Stimulated activated effector memory CD8-positive, alpha-beta T cell treated with anti-CD3 and anti-CD28 coated beads, Interleukin-12 subunit alpha, Interleukin-12 subunit beta, amount 100 ng/mL, for 72 hours (primary cell): ENCODE measurements around the gene ATP6AP2.
"Not testable (repeated sequence)": the region's sequence is repeated elsewhere in the genome, so short reads cannot be mapped to it uniquely, and the experiment has no call there.

Source experiments
- ATAC-seq: fragments of 150-1000 bp; cut with Tn5 transposase; 2 replicates; pipeline ENCODE4 v1.10.0; 2021
- DNase-seq, 2 donors: peaks; one replicate each; pipeline ENCODE4 v3.0.0; 2021 to 2022; ENCODE audit warnings: low spot score in 2 of 2
- H3K27ac Mint-ChIP-seq: one replicate; pipeline ENCODE4 v1.8.0; 2022; ENCODE audit warnings: mild to moderate bottlenecking, mixed read lengths
- H3K36me3 Mint-ChIP-seq: one replicate; pipeline ENCODE4 v1.8.0; 2022; ENCODE audit warnings: mild to moderate bottlenecking, mixed read lengths
- H3K4me1 Mint-ChIP-seq: one replicate; pipeline ENCODE4 v1.8.0; 2022; ENCODE audit warnings: mixed read lengths
- H3K4me3 Mint-ChIP-seq: one replicate; pipeline ENCODE4 v1.8.0; 2022; ENCODE audit warnings: mild to moderate bottlenecking, mixed read lengths
- H3K9me3 Mint-ChIP-seq: one replicate; pipeline ENCODE4 v1.8.0; 2022; ENCODE audit warnings: mixed read lengths

ATP6AP2 gene

GRCh38 chrX:40564447-40564846 is 16.3 kb upstream of the ATP6AP2 start:
- no peak for ATAC-seq
- H3K9me3 Mint-ChIP-seq: no peaks in the 10 kb centered on the region
- no peak overlapping the region for H3K27ac Mint-ChIP-seq
- H3K4me1 Mint-ChIP-seq: no peaks in the 10 kb centered on the region
- H3K36me3 Mint-ChIP-seq: no peaks in the 10 kb centered on the region
- no peak for DNase-seq
- H3K4me3 Mint-ChIP-seq: no peak overlapping the region

GRCh38 chrX:40570346-40571093 is 10.2 kb upstream of the ATP6AP2 start:
- H3K36me3 Mint-ChIP-seq: no peaks in the 10 kb centered on the region
- peaks cover 8% of the 10 kb centered on the region for H3K4me1 Mint-ChIP-seq
- peak overlapping the region; percentile 60 for H3K4me3 Mint-ChIP-seq
- no peaks in the 10 kb centered on the region for H3K9me3 Mint-ChIP-seq
- peak; percentile 42 for ATAC-seq
- peak overlapping the region; percentile 85 for H3K27ac Mint-ChIP-seq
- no peak for DNase-seq

DNA sequence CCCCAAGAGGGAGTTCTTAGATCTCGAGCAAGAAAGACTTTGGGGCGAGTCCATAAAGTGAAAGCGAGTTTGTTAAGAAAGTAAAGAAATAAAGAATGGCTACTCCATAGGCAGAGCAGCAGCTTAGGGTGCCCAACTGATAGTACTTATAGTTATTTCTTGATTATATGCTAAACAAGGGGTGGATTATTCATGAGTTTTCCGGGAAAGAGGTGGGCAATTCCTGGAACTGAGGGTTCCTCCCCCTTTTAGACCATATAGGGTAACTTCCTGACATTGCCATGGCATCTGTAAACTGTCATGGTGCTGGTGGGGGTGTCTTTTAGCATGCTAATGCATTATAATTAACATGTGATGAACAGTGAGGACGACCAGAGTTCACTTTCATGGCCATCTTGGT is 9.6 kb upstream of the ATP6AP2 start:
- not testable (repeated sequence) for DNase-seq, H3K9me3 Mint-ChIP-seq, ATAC-seq

GRCh38 chrX:40571600-40571999 is 9.2 kb upstream of the ATP6AP2 start:
- DNase-seq (no peak), ATAC-seq (no peak)
- H3K36me3 Mint-ChIP-seq: no peaks in the 10 kb centered on the region
- H3K9me3 Mint-ChIP-seq: no peaks in the 10 kb centered on the region
- H3K4me1 Mint-ChIP-seq: peaks cover 8% of the 10 kb centered on the region
- no peak overlapping the region for H3K27ac Mint-ChIP-seq
- no peak overlapping the region for H3K4me3 Mint-ChIP-seq

More for the DNA sequence above, 9.6 kb upstream of the ATP6AP2 start:
- H3K4me1 Mint-ChIP-seq, H3K36me3 Mint-ChIP-seq: not testable (repeated sequence)
- Mint-ChIP-seq H3K4me3 (peak overlapping the region; percentile 60), H3K27ac (peak overlapping the region; percentile 85)

DNA sequence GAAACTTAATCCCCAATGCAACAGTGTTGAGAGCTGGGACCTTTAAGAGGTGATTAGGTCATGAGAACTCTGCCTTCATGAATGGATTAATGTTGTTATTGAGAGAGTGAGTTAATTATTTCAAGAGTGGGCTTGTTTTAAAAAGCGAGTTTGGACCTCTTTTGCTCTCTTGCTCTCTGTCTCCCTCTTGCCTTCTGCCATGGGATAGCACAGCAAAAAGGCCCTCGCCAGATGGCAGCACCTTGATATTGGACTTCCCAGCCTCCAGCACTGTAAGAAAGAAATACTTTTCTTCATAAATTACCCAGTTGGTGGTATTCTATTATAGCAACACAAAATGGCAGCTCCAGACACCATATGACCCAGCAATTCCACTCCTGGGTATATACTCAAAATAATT is 7.0 kb upstream of the ATP6AP2 start:
- H3K9me3 Mint-ChIP-seq: no peaks in the 10 kb centered on the region
- H3K4me3 Mint-ChIP-seq: no peak overlapping the region
- ATAC-seq (peak; percentile 32), DNase-seq (peak in 1 of 2 donors; percentile 50)
- H3K4me1 Mint-ChIP-seq: peaks cover 8% of the 10 kb centered on the region
- no peaks in the 10 kb centered on the region for H3K36me3 Mint-ChIP-seq
- no peak overlapping the region for H3K27ac Mint-ChIP-seq

GRCh38 chrX:40575411-40575810 is 5.4 kb upstream of the ATP6AP2 start:
- H3K36me3 Mint-ChIP-seq, DNase-seq, H3K4me3 Mint-ChIP-seq, H3K27ac Mint-ChIP-seq, H3K9me3 Mint-ChIP-seq, ATAC-seq, H3K4me1 Mint-ChIP-seq: not testable (repeated sequence)

- Mint-ChIP-seq H3K4me1 (no peaks in the 10 kb centered on the region), H3K9me3 (no peaks in the 10 kb centered on the region), H3K36me3 (no peaks in the 10 kb centered on the region), H3K27ac (no peak overlapping the region), H3K4me3 (no peak overlapping the region)
- ATAC-seq (no peak), DNase-seq (no peak)
Measured at GRCh38 chrX:40576291-40576690, 4.5 kb upstream of the ATP6AP2 start.

- Mint-ChIP-seq H3K4me3 (no peak overlapping the region), H3K36me3 (no peaks in the 10 kb centered on the region), H3K9me3 (no peaks in the 10 kb centered on the region), H3K4me1 (peaks cover 12% of the 10 kb centered on the region), H3K27ac (no peak overlapping the region)
- ATAC-seq: no peak
- no peak for DNase-seq
Measured at GRCh38 chrX:40578039-40578695, 2.6 kb upstream of the ATP6AP2 start.

DNA sequence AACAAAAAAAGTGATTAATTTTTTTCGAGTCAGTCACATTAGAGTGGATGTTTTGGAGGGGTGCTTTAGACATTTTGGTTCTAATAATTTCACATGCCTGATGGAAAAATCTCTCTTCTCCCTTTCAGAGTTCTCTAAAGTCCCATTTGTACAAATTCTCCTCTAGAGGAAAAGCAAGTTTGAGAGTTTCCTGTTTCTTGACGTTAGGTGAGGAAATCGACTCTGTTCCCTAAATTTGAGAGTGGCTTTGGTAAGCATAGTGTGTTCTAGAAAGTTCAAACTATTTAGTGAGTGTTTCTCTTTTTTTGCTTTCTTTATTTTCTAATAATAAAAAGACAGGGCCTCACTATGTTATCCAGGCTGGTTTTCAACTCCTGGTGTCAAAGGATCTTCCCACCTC is 1.6 kb upstream of the ATP6AP2 start:
- DNase-seq (no peak), ATAC-seq (no peak)
- no peak overlapping the region for H3K27ac Mint-ChIP-seq
- no peak overlapping the region for H3K4me3 Mint-ChIP-seq
- no peaks in the 10 kb centered on the region for H3K9me3 Mint-ChIP-seq
- peaks cover 20% of the 10 kb centered on the region for H3K4me1 Mint-ChIP-seq
- H3K36me3 Mint-ChIP-seq: no peaks in the 10 kb centered on the region

DNA sequence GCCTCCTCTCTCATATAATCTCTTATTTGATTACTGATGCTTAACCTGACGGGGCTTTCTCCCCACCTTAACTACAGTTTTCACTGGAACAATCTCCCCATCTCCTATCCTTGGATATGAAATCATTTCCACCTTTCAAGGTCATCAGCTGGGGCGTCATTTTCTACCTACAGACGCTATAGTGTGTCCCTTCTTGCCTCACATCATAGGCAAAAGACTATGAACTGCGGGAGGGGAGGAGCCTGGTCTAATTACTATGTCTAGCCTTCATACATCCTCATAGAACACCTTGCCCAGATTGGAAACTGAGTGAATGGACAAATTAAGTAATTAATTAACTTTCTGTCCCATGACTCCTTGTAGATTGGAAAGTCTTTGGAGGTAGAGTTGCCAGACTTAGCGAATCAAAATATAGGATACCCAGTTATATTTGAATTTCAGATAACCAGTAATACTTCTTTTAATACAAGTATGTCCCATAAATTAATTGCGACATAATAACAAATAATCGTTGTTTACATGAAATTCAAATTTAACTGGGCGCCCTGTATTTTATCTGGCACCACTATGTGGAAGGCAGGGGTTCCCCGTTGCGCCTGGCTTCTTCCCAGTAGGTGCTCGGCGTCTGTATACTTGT is 752 bp upstream of the ATP6AP2 start:
- Mint-ChIP-seq H3K4me1 (peaks cover 22% of the 10 kb centered on the region), H3K27ac (peak overlapping the region; percentile 96)
- no peak for DNase-seq

DNA sequence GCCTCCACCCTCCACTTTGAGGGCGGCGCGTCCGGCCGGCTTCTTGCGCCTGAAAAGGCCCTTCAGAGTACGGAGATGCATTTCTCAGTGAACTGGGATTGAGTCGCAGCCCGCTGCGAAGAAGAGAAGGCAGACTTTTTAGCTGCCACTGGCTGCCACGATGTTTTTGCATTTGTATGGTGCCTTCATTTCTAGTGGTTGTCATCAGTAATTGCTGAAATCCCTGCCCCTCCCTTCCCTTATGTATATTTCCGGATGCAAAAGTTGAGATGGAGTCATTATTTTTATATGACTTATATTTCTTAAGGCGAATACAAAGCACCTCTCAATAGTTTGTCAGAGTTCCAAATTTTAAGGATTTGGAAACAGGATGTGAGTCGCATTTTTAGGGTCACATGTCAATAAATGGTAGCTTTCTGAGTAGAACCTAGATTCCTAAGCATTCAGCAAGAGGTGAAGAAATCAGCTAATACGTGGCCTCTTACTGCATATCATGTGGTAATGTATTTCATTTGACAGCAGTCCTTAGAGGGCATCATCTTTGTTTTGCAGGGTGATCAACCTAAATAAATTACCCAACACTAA is 658 bp downstream of the ATP6AP2 start:
- no peak for ATAC-seq
- Mint-ChIP-seq H3K4me1 (peaks cover 32% of the 10 kb centered on the region), H3K27ac (peak overlapping the region; percentile 96), H3K36me3 (no peaks in the 10 kb centered on the region), H3K4me3 (peak overlapping the region; percentile 91), H3K9me3 (no peaks in the 10 kb centered on the region)
- DNase-seq: no peak

More for the DNA sequence above, 752 bp upstream of the ATP6AP2 start:
- H3K9me3 Mint-ChIP-seq: no peaks in the 10 kb centered on the region
- H3K36me3 Mint-ChIP-seq: no peaks in the 10 kb centered on the region
- peak; percentile 64 for ATAC-seq
- H3K4me3 Mint-ChIP-seq: peak overlapping the region; percentile 91

DNA sequence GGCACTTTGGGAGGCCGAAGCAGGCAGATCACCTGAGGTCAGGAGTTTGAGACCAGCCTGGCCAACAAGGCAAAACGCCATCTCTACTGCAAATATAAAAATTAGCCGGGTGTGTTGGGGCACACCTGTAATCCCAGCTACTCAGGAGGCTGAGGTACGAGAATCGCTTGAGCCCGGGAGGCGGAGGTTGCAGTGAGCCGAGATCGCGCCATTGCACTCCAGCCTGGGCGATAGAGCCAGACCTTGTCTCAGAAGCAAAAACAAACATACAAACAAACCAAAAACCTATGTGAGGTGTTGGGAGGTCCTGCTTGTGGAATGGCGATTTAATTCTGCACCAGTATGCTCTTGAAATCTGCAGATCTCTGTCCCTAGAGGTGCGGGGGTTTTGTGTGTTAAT is 1.4 kb downstream of the ATP6AP2 start:
- not testable (repeated sequence) for H3K36me3 Mint-ChIP-seq, DNase-seq, H3K27ac Mint-ChIP-seq, H3K9me3 Mint-ChIP-seq, ATAC-seq
- Mint-ChIP-seq H3K4me3 (peak overlapping the region; percentile 91), H3K4me1 (peaks cover 34% of the 10 kb centered on the region)

DNA sequence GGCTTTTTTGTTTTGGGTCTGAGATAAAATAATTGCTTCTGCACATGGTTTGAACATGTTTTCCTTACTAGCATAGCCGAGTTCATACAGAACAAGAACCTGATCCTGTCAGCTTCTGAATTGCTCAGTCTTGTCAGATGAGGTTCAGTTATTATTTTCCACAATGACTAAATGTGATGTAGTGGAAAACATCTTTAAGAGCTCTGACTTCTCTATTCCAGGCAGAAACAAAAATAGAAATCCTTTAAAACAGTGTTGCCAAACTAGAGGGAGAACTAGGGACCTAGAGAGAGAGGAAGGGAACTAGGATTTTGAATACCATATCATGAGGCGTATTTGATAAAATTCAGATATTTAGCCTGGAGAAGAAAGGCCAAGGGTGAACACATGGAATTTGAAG is 2.0 kb downstream of the ATP6AP2 start:
- Mint-ChIP-seq H3K9me3 (no peaks in the 10 kb centered on the region), H3K4me1 (peaks cover 34% of the 10 kb centered on the region), H3K4me3 (peak overlapping the region; percentile 91), H3K36me3 (no peaks in the 10 kb centered on the region), H3K27ac (no peak overlapping the region)
- no peak for DNase-seq
- ATAC-seq: no peak

DNA sequence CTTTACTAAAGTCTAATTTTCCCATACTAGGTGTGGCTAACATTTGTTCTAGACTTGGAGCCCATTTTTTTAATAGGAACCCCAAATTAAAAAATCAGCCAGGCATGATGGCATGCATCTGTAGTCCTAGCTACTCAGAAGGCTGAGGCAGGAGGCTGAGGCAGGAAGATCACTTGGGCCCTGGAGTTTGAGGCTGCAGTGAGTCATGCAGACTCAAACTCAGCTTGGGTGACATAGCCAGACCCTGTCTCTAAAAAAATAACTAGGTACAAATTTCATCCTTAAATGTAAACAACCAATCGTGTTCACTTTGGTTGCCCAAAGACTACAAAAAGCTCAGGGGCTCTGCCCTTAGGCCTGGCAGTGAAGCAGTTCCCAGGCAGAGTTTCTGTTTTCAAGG is 6.9 kb downstream of the ATP6AP2 start:
- H3K4me1 Mint-ChIP-seq: peaks cover 27% of the 10 kb centered on the region
- H3K36me3 Mint-ChIP-seq: peaks cover 40% of the 10 kb centered on the region
- DNase-seq, H3K9me3 Mint-ChIP-seq, H3K4me3 Mint-ChIP-seq, H3K27ac Mint-ChIP-seq: not testable (repeated sequence)
- peak; percentile 68 for ATAC-seq

- not testable (repeated sequence) for H3K4me3 Mint-ChIP-seq, H3K9me3 Mint-ChIP-seq, DNase-seq
- ATAC-seq: peak; percentile 95
- Mint-ChIP-seq H3K36me3 (peaks cover 61% of the 10 kb centered on the region), H3K4me1 (peaks cover 19% of the 10 kb centered on the region), H3K27ac (peak overlapping the region; percentile 67)
Measured at GRCh38 chrX:40589616-40590321, 9.0 kb downstream of the ATP6AP2 start.
